Liver (tissue), 9 donors: Measurements from ENCODE around the gene ABHD12B. TPM values are rescaled to one million over a fixed set of nuclear protein-coding genes. Genes with fewer than 3 reads are reported as not detected.

Experiments
- DNase-seq: peaks from one replicate; pipeline ENCODE4 v3.0.0-alpha.2; 2017; ENCODE audit warnings: low spot score
- H3K27ac ChIP-seq, 2 donors: one replicate each; pipeline ENCODE4 v1.7.0; 2013; ENCODE audit warnings: inconsistent platforms in 2 of 2, low read length in 2 of 2, control low read depth in 1 of 2, low read depth in 1 of 2, mild to moderate bottlenecking in 1 of 2
- H3K27me3 ChIP-seq, 4 donors: one replicate each; pipeline versions ENCODE4 v1.6.1 to v1.7.0; 2013; ENCODE audit warnings: low read length in 3 of 4, inconsistent platforms in 1 of 4, mild to moderate bottlenecking in 1 of 4, moderate library complexity in 1 of 4; ENCODE audit not compliant: control insufficient read depth in 4 of 4, insufficient read depth in 4 of 4
- H3K36me3 ChIP-seq, 4 donors: one replicate each; pipeline versions ENCODE4 v1.6.1 to v1.7.0; 2013; ENCODE audit warnings: low read length in 3 of 4, mild to moderate bottlenecking in 3 of 4, low read depth in 1 of 4, moderate library complexity in 1 of 4; ENCODE audit not compliant: control insufficient read depth in 4 of 4, insufficient read depth in 3 of 4
- H3K4me1 ChIP-seq, 4 donors: one replicate each; pipeline versions ENCODE4 v1.6.1 to v1.7.0; 2013; ENCODE audit warnings: low read length in 3 of 4, mild to moderate bottlenecking in 3 of 4, moderate library complexity in 1 of 4; ENCODE audit not compliant: control insufficient read depth in 4 of 4, insufficient read depth in 4 of 4
- H3K4me3 ChIP-seq, 3 donors: one replicate each; pipeline versions ENCODE4 v1.6.1 to v1.7.0; 2013; ENCODE audit warnings: low read length in 3 of 3, control low read depth in 1 of 3, low read depth in 1 of 3, mild to moderate bottlenecking in 1 of 3
- H3K9ac ChIP-seq, 2 donors: one replicate each; pipeline ENCODE4 v1.7.0; 2013; ENCODE audit warnings: low read length in 2 of 2, mild to moderate bottlenecking in 2 of 2, moderate library complexity in 2 of 2, control low read depth in 1 of 2, low read depth in 1 of 2
- H3K9me3 ChIP-seq, 4 donors: one replicate each; pipeline versions ENCODE4 v1.6.1 to v1.7.0; 2013; ENCODE audit warnings: low read length in 3 of 4; ENCODE audit not compliant: control insufficient read depth in 4 of 4
- EGR1 ChIP-seq, 2 donors: IDR thresholded peaks; 2 replicates each; pipeline ENCODE4 v1.6.1; 2016 to 2018; ENCODE audit warnings: antibody characterized with exemption in 2 of 2, low read depth in 2 of 2
- FOXA1 ChIP-seq: IDR thresholded peaks from 2 replicates; pipeline ENCODE4 v1.6.1; 2016; ENCODE audit warnings: antibody characterized with exemption
- FOXA2 ChIP-seq: IDR thresholded peaks from 2 replicates; pipeline ENCODE4 v1.6.1; 2016; ENCODE audit warnings: antibody characterized with exemption
- GABPA ChIP-seq, 2 donors: IDR thresholded peaks in 1 of 2; conservative IDR thresholded peaks in 1 of 2; 2 replicates each; pipeline ENCODE4 v1.6.1; 2016; ENCODE audit warnings: antibody characterized with exemption in 2 of 2, mild to moderate bottlenecking in 1 of 2, moderate library complexity in 1 of 2
- HNF4A ChIP-seq, 2 donors: conservative IDR thresholded peaks; 2 replicates each; pipeline ENCODE4 v1.6.1; 2016; ENCODE audit warnings: antibody characterized with exemption in 2 of 2, mild to moderate bottlenecking in 2 of 2
- HNF4G ChIP-seq: IDR thresholded peaks from 2 replicates; pipeline ENCODE4 v1.6.1; 2016; ENCODE audit warnings: antibody characterized with exemption
- JUND ChIP-seq, 2 donors: IDR thresholded peaks; 2 replicates each; pipeline ENCODE4 v1.6.1; 2016; ENCODE audit warnings: antibody characterized with exemption in 2 of 2
- NR2F2 ChIP-seq: IDR thresholded peaks from 2 replicates; pipeline ENCODE4 v1.6.1; 2016; ENCODE audit warnings: antibody characterized with exemption
- RAD21 ChIP-seq, 2 donors: IDR thresholded peaks; 2 replicates each; pipeline ENCODE4 v1.6.1; 2016; ENCODE audit warnings: antibody characterized with exemption in 2 of 2, mild to moderate bottlenecking in 2 of 2
- RXRA ChIP-seq, 2 donors: IDR thresholded peaks; 2 replicates each; pipeline ENCODE4 v1.6.1; 2017 to 2018; ENCODE audit warnings: antibody characterized with exemption in 2 of 2, mild to moderate bottlenecking in 1 of 2
- SP1 ChIP-seq: IDR thresholded peaks from 2 replicates; pipeline ENCODE4 v1.6.1; 2018; ENCODE audit warnings: antibody characterized with exemption, mild to moderate bottlenecking
- TAF1 ChIP-seq: conservative IDR thresholded peaks from 2 replicates; pipeline ENCODE4 v1.6.1; 2016; ENCODE audit warnings: antibody characterized with exemption, mild to moderate bottlenecking
- YY1 ChIP-seq: IDR thresholded peaks from 2 replicates; pipeline ENCODE4 v1.6.1; 2016; ENCODE audit warnings: antibody characterized with exemption, mild to moderate bottlenecking
- polyA plus RNA-seq, 2 donors: library from polyadenylated mRNA; stranded (reverse) in 1 of 2; unstranded in 1 of 2; fragments of 200-250 nt in 1 of 2; fragments of >200 nt in 1 of 2; fragmentation: Nextera tagmentation in 1 of 2; extraction: Ambion mirVana in 1 of 2; gene quantifications; one replicate each; pipeline versions ENCODE4 v1.2.1 to v1.2.3, GENCODE V29; 2013 to 2015
- total RNA-seq, 2 donors: library from RNA; depleted of rRNA; stranded (reverse); fragments of >200 nt; gene quantifications; one replicate each; pipeline ENCODE4 v1.2.3, GENCODE V29; 2014
- TF ChIP-seq, protein P1 (sequence below): IDR thresholded peaks from 2 replicates; pipeline ENCODE4 v1.6.1; 2016; ENCODE audit warnings: antibody characterized with exemption
- TF ChIP-seq, protein P2 (sequence below): fragments of 150-350 bp; IDR thresholded peaks from 2 replicates; pipeline ENCODE4 v1.5.1; 2017; ENCODE audit warnings: improper control_type of control experiment, low read depth, low read length; ENCODE audit not compliant: missing input control
- TF ChIP-seq, protein P3 (sequence below): IDR thresholded peaks from 2 replicates; pipeline ENCODE4 v1.6.1; 2016; ENCODE audit warnings: antibody characterized with exemption, mild to moderate bottlenecking
- TF ChIP-seq, protein P4 (sequence below): IDR thresholded peaks from 2 replicates; pipeline ENCODE4 v1.6.1; 2016; ENCODE audit warnings: antibody characterized with exemption
- TF ChIP-seq, protein P5 (sequence below): IDR thresholded peaks from 2 replicates; pipeline ENCODE4 v1.6.1; 2016; ENCODE audit warnings: antibody characterized with exemption
- donor health status: healthy.
- donor health status: healthy.
- donor health status: healthy.
- donor health status: healthy.
- donor health status: healthy.

ABHD12B gene
- total and polyA plus RNA-seq, 4 donors, result 0.09 to 0.58 TPM; not detected in 2

DNA sequence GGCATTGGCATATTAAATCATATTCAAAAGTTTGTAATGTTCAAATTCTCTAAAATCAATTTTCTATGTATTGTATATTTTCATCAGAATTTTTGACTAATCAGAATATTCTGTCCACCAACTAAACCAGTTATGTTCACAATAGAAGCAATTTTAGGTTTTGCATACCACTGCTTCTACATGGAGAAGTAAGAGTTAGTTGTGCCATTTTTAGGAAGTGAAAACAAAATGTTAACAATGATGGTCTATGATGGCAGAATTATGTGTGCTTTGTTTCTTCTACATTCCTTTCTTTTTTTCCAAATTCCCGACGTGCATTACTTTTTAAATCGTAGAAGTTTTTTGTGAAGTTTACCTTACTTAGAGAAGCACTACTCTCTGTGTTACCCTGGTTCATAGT lies 29.5 kb downstream of the ABHD12B start (continued):
- TF ChIP-seq RXRA (IDR thresholded peaks at IDR 0.05), result no peak
- no peak for TF ChIP-seq YY1
- TF ChIP-seq, protein P1, sequence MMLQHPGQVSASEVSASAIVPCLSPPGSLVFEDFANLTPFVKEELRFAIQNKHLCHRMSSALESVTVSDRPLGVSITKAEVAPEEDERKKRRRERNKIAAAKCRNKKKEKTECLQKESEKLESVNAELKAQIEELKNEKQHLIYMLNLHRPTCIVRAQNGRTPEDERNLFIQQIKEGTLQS, result no peak

DNA sequence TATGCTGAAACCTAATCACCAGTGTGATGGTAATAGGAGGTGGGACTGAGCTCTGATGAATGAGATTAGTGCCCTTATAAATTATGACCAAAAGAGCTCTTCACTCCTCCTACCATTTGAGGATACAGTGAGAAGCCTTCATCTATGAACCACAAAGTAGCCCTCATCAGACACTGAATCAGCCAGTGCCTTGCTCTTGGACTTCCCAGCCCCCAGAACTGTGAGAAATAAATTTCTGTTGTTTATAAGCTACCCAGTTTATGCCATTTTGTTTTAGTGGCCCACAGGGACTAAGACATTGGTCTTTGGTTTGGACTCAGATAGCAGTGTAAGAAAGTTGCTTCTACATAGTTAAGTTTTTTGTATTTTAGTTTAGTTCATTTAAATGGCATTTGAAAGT lies 32.9 kb downstream of the ABHD12B start:
- TF ChIP-seq RXRA (IDR thresholded peaks at IDR 0.05) (no peak), EGR1 (IDR thresholded peaks at IDR 0.05; ENCODE audit: low read depth in 2 of 2) (no peak), SP1 (no peak), HNF4A (conservative IDR thresholded peaks at IDR 0.05) (no peak), HNF4G (no peak), RAD21 (IDR thresholded peaks at IDR 0.05) (no peak), FOXA1 (no peak), FOXA2 (no peak), JUND (IDR thresholded peaks at IDR 0.05) (no peak), GABPA (IDR thresholded peaks at IDR 0.05 in 1 of 2, conservative IDR thresholded peaks at IDR 0.05 in 1 of 2) (no peak), TAF1 (no peak), YY1 (no peak), NR2F2 (no peak)
- TF ChIP-seq, protein P2, sequence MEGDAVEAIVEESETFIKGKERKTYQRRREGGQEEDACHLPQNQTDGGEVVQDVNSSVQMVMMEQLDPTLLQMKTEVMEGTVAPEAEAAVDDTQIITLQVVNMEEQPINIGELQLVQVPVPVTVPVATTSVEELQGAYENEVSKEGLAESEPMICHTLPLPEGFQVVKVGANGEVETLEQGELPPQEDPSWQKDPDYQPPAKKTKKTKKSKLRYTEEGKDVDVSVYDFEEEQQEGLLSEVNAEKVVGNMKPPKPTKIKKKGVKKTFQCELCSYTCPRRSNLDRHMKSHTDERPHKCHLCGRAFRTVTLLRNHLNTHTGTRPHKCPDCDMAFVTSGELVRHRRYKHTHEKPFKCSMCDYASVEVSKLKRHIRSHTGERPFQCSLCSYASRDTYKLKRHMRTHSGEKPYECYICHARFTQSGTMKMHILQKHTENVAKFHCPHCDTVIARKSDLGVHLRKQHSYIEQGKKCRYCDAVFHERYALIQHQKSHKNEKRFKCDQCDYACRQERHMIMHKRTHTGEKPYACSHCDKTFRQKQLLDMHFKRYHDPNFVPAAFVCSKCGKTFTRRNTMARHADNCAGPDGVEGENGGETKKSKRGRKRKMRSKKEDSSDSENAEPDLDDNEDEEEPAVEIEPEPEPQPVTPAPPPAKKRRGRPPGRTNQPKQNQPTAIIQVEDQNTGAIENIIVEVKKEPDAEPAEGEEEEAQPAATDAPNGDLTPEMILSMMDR, result no peak
- TF ChIP-seq, protein P3, sequence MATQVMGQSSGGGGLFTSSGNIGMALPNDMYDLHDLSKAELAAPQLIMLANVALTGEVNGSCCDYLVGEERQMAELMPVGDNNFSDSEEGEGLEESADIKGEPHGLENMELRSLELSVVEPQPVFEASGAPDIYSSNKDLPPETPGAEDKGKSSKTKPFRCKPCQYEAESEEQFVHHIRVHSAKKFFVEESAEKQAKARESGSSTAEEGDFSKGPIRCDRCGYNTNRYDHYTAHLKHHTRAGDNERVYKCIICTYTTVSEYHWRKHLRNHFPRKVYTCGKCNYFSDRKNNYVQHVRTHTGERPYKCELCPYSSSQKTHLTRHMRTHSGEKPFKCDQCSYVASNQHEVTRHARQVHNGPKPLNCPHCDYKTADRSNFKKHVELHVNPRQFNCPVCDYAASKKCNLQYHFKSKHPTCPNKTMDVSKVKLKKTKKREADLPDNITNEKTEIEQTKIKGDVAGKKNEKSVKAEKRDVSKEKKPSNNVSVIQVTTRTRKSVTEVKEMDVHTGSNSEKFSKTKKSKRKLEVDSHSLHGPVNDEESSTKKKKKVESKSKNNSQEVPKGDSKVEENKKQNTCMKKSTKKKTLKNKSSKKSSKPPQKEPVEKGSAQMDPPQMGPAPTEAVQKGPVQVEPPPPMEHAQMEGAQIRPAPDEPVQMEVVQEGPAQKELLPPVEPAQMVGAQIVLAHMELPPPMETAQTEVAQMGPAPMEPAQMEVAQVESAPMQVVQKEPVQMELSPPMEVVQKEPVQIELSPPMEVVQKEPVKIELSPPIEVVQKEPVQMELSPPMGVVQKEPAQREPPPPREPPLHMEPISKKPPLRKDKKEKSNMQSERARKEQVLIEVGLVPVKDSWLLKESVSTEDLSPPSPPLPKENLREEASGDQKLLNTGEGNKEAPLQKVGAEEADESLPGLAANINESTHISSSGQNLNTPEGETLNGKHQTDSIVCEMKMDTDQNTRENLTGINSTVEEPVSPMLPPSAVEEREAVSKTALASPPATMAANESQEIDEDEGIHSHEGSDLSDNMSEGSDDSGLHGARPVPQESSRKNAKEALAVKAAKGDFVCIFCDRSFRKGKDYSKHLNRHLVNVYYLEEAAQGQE, result no peak
- TF ChIP-seq, protein P4, sequence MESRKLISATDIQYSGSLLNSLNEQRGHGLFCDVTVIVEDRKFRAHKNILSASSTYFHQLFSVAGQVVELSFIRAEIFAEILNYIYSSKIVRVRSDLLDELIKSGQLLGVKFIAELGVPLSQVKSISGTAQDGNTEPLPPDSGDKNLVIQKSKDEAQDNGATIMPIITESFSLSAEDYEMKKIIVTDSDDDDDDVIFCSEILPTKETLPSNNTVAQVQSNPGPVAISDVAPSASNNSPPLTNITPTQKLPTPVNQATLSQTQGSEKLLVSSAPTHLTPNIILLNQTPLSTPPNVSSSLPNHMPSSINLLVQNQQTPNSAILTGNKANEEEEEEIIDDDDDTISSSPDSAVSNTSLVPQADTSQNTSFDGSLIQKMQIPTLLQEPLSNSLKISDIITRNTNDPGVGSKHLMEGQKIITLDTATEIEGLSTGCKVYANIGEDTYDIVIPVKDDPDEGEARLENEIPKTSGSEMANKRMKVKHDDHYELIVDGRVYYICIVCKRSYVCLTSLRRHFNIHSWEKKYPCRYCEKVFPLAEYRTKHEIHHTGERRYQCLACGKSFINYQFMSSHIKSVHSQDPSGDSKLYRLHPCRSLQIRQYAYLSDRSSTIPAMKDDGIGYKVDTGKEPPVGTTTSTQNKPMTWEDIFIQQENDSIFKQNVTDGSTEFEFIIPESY, result no peak
- TF ChIP-seq, protein P5, sequence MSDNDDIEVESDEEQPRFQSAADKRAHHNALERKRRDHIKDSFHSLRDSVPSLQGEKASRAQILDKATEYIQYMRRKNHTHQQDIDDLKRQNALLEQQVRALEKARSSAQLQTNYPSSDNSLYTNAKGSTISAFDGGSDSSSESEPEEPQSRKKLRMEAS, result no peak
- TF ChIP-seq, protein P1, result no peak
- peaks cover 5 to 55% (median 49%) of the 10 kb centered on the region in 4 donors for H3K36me3 ChIP-seq
- no peaks in the 10 kb centered on the region for H3K27me3 ChIP-seq

More for the DNA sequence above, 32.9 kb downstream of the ABHD12B start:
- no peak for DNase-seq
- H3K4me1 ChIP-seq, result no peaks in the 10 kb centered on the region
- H3K9ac ChIP-seq, result no peak overlapping the region
- H3K27ac ChIP-seq, result no peak overlapping the region
- no peak overlapping the region for H3K4me3 ChIP-seq
- H3K9me3 ChIP-seq, result no peaks in the 10 kb centered on the region
